Uterus (tissue), 4 donors: ENCODE measurements around the gene MYO16. TPM values are rescaled to one million over a fixed set of nuclear protein-coding genes. Genes with fewer than 3 reads are reported as not detected.

Source experiments
- DNase-seq, 2 donors: peaks; one replicate each; pipeline ENCODE4 v3.0.0-alpha.2; 2019 to 2020
- H3K27ac ChIP-seq, 2 donors: fragments of 200-600 bp; sonication (generic); 1 replicate in 1 of 2; 2 replicates in 1 of 2; pipeline ENCODE4 v1.5.1; 2016 to 2018
- H3K27me3 ChIP-seq, 2 donors: fragments of 200-600 bp; sonication (generic); one replicate each; pipeline ENCODE4 v1.5.1; 2018 to 2019; ENCODE audit warnings: control low read depth in 1 of 2
- H3K36me3 ChIP-seq, 2 donors: fragments of 200-600 bp; sonication (generic); one replicate each; pipeline ENCODE4 v1.5.1; 2019; ENCODE audit warnings: control low read depth in 1 of 2
- H3K4me1 ChIP-seq, 2 donors: fragments of 200-600 bp; sonication (generic); one replicate each; pipeline ENCODE4 v1.5.1; 2018 to 2019; ENCODE audit warnings: control low read depth in 1 of 2
- H3K4me3 ChIP-seq, 2 donors: fragments of 200-600 bp; sonication (generic); 1 replicate in 1 of 2; 2 replicates in 1 of 2; pipeline ENCODE4 v1.5.1; 2018 to 2019; ENCODE audit warnings: mild to moderate bottlenecking in 1 of 2
- H3K9me3 ChIP-seq, 2 donors: fragments of 200-600 bp; sonication (generic); one replicate each; pipeline ENCODE4 v1.5.1; 2019; ENCODE audit warnings: control low read depth in 1 of 2
- POLR2A ChIP-seq, 2 donors: fragments of 450-650 bp; IDR thresholded peaks; one replicate each; pipeline ENCODE4 v1.6.1; 2016; ENCODE audit warnings: antibody characterized with exemption in 2 of 2, mild to moderate bottlenecking in 1 of 2, moderate library complexity in 1 of 2
- intact Hi-C: fragments of 100-400 bp; cut with DNase I; formaldehyde crosslinking; loops from one replicate; pipeline ENCODE4 v1.15.1; 2023; ENCODE audit warnings: low total_unique reads
- total RNA-seq, 4 donors: library from RNA; depleted of rRNA in 3 of 4; stranded (reverse); fragments of >200 nt in 3 of 4; gene quantifications; one replicate each; pipeline versions ENCODE4 v1.1.0 to v1.2.4, GENCODE V29; 2014 to 2023
- TF ChIP-seq, protein P1 (sequence below), 4 experiments: fragments of 200-600 bp in 2 of 4; fragments of 450-650 bp in 2 of 4; sonication (generic) in 2 of 4; IDR thresholded peaks; one replicate each; pipeline ENCODE4 v1.5.1; 2016 to 2019; ENCODE audit warnings: antibody characterized with exemption in 4 of 4, mild to moderate bottlenecking in 2 of 4, moderate library complexity in 1 of 4
- donor health status: DM: yes; HTN: yes; CAD: no.

The MYO16 gene
- total RNA-seq, 4 donors from 2014 or later = 0.35 to 0.88 TPM; not detected in 2

DNA sequence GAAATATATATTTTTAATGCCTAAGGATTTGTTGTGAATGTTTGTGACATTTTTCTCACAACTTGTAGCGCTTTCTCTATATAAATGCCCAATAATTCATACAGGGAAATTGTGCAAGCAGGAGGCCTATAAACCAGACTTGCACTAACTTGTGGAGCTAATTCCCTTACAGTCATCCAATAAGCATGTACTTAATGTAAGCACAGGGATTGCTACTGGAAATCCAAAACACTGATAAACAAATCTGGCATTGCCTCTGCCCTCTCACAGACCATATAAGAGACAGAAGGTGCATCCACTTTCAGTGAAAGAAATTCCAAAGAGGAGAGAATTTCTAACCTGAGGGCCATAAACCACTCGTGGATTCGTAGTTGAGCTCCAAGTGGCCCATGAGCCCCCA is 518.8 kb downstream of the MYO16 start:
- Histone ChIP-seq H3K36me3 (no peaks in the 10 kb centered on the region), H3K4me1 (no peaks in the 10 kb centered on the region), H3K27me3 (no peaks in the 10 kb centered on the region), H3K27ac (no peak overlapping the region), H3K4me3 (no peak overlapping the region), H3K9me3 (no peaks in the 10 kb centered on the region)
- intact Hi-C loops = no loop called here
- no peak for DNase-seq
- no peak for TF ChIP-seq POLR2A (IDR thresholded peaks at IDR 0.05)
- TF ChIP-seq, protein P1, sequence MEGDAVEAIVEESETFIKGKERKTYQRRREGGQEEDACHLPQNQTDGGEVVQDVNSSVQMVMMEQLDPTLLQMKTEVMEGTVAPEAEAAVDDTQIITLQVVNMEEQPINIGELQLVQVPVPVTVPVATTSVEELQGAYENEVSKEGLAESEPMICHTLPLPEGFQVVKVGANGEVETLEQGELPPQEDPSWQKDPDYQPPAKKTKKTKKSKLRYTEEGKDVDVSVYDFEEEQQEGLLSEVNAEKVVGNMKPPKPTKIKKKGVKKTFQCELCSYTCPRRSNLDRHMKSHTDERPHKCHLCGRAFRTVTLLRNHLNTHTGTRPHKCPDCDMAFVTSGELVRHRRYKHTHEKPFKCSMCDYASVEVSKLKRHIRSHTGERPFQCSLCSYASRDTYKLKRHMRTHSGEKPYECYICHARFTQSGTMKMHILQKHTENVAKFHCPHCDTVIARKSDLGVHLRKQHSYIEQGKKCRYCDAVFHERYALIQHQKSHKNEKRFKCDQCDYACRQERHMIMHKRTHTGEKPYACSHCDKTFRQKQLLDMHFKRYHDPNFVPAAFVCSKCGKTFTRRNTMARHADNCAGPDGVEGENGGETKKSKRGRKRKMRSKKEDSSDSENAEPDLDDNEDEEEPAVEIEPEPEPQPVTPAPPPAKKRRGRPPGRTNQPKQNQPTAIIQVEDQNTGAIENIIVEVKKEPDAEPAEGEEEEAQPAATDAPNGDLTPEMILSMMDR (IDR thresholded peaks at IDR 0.05) = no peak

DNA sequence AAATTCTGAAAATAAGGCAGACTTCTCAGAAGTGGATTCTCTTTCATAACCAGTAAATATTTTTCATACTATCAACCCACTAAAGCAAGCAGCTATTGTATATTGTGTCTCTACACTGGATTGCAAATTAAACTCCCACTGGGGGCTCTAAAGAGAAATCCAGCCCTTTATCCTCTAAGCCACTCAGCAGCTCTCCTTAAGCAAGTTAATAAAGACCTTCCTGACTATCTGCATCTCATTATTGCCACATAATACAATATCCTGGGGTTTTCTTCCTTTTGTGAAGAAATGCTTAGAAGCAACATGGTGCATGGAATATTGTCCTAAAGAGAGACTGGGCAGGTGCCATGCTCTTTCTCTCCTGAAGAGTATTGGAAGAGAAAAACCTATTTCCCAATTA is 521.3 kb downstream of the MYO16 start:
- TF ChIP-seq, protein P1 (IDR thresholded peaks at IDR 0.05) = no peak
- TF ChIP-seq POLR2A (IDR thresholded peaks at IDR 0.05) = no peak
- Histone ChIP-seq H3K4me1 (no peaks in the 10 kb centered on the region), H3K4me3 (no peak overlapping the region), H3K36me3 (no peaks in the 10 kb centered on the region), H3K27me3 (no peaks in the 10 kb centered on the region), H3K27ac (no peak overlapping the region), H3K9me3 (no peaks in the 10 kb centered on the region)
- no peak for DNase-seq
- intact Hi-C loops = no loop called here

DNA sequence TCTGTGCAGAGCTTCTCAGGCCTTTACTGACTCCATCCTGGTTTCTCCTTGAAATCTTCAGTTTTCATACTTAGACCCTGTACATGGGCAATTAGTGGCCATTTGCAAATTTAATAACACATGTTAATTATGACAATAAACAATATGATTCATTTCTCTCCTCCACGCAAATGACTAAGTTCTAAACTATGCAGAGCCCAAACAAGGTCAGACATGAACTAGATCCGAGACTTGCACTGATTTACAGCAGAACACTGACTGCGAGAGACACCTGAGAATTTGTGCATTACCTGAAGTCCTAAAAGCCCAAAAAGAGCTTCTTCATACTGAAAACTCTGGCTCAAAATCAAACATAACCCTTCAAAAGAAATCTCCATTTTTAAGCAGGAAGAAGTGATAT is 521.8 kb downstream of the MYO16 start:
- TF ChIP-seq, protein P1 (IDR thresholded peaks at IDR 0.05) = no peak
- no peak for TF ChIP-seq POLR2A (IDR thresholded peaks at IDR 0.05)
- intact Hi-C loops = no loop called here
- Histone ChIP-seq H3K36me3 (no peaks in the 10 kb centered on the region), H3K27ac (no peak overlapping the region), H3K9me3 (no peaks in the 10 kb centered on the region), H3K27me3 (no peaks in the 10 kb centered on the region), H3K4me3 (no peak overlapping the region), H3K4me1 (no peaks in the 10 kb centered on the region)
- DNase-seq = no peak

DNA sequence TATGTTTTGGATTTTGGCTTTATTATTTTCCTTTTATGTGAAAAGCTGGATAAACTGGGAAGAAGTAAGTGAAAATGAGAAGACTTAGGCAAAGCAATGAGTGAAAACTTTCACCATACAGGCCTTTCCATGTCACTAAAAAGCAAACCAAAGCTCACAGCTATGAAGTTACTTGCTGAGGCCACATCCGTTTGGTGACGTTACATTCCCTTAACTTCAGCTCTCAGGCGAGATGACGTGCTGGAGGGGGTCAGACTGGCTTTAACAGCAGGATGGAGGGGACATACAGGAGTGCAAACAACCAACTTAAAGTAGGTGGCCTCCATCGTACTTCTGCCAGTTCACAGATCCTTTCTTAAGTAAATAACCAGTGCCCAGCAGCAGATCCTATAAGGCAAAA is 522.3 kb downstream of the MYO16 start:
- no peak for DNase-seq
- TF ChIP-seq POLR2A (IDR thresholded peaks at IDR 0.05) = no peak
- TF ChIP-seq, protein P1 (IDR thresholded peaks at IDR 0.05) = no peak
- Histone ChIP-seq H3K9me3 (no peaks in the 10 kb centered on the region), H3K27me3 (no peaks in the 10 kb centered on the region), H3K36me3 (no peaks in the 10 kb centered on the region), H3K4me3 (no peak overlapping the region), H3K27ac (no peak overlapping the region), H3K4me1 (no peaks in the 10 kb centered on the region)
- intact Hi-C loops = no loop called here

DNA sequence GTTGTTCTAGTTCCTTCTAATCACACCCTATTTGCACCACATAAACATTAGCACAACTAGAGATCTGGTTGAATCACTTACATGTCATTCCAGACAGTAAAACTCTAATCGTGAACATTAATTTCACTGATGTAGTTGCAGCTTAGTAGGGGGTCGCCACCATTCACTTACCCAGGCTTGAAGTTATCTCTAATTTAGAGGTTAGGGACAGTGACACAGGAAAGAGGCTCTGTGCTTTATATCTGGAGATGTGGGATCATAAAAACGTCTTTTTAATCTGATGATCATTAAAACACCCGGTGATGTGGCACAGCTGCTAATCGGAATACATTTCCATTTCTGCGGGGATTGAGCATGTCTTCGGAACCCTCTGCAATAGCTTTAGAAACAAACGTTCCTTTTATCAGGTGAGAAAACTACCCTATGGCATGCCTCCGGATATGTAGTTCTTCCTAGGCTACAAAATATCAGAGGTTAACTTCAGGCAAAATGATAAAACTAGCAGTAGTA is 523.0 kb downstream of the MYO16 start:
- no peaks in the 10 kb centered on the region for H3K27me3 ChIP-seq
- DNase-seq = no peak
- TF ChIP-seq, protein P1 (IDR thresholded peaks at IDR 0.05) = no peak
- TF ChIP-seq POLR2A (IDR thresholded peaks at IDR 0.05) = no peak
- H3K9me3 ChIP-seq = no peaks in the 10 kb centered on the region
- H3K4me3 ChIP-seq = no peak overlapping the region
- no peaks in the 10 kb centered on the region for H3K36me3 ChIP-seq
- no peak overlapping the region for H3K27ac ChIP-seq
- intact Hi-C loops = no loop called here
- H3K4me1 ChIP-seq = no peaks in the 10 kb centered on the region
